GM23248 (cell line): Measurements from ENCODE around the gene MCRIP2. TPM values are rescaled to one million over a fixed set of nuclear protein-coding genes. Genes with fewer than 3 reads are reported as not detected.

ENCODE experiments used
- DNase-seq: peaks from one replicate; pipeline ENCODE4 v3.0.0-alpha.2; 2015
- H2AFZ ChIP-seq: fragments of 200-600 bp; sonication (generic); 2 replicates; pipeline ENCODE4 v1.6.1; 2016; ENCODE audit warnings: antibody characterized with exemption
- H3F3A ChIP-seq: fragments of 200-600 bp; sonication (generic); 2 replicates; pipeline ENCODE4 v1.6.1; 2016; ENCODE audit warnings: mild to moderate bottlenecking, antibody characterized with exemption, mixed run types; ENCODE audit not compliant: insufficient read depth
- H3K27ac ChIP-seq: fragments of 200-600 bp; sonication (generic); 2 replicates; pipeline ENCODE4 v1.5.1; 2016; ENCODE audit warnings: mild to moderate bottlenecking
- H3K27me3 ChIP-seq: fragments of 200-600 bp; sonication (generic); replicated peaks from 2 replicates; pipeline ENCODE4 v1.6.1; 2016; ENCODE audit warnings: mild to moderate bottlenecking; ENCODE audit not compliant: insufficient read depth
- H3K36me3 ChIP-seq: fragments of 200-600 bp; sonication (generic); 2 replicates; pipeline ENCODE4 v1.6.1; 2016; ENCODE audit warnings: low read depth, mild to moderate bottlenecking
- H3K4me1 ChIP-seq: fragments of 200-600 bp; sonication (generic); 2 replicates; pipeline ENCODE4 v1.6.1; 2016; ENCODE audit warnings: mild to moderate bottlenecking; ENCODE audit not compliant: insufficient read depth
- H3K4me2 ChIP-seq: fragments of 200-600 bp; sonication (generic); one replicate; pipeline ENCODE4 v1.6.1; 2016; ENCODE audit warnings: mild to moderate bottlenecking; ENCODE audit not compliant: unreplicated experiment
- H3K4me3 ChIP-seq: fragments of 200-600 bp; sonication (generic); 2 replicates; pipeline ENCODE4 v1.5.1; 2016; ENCODE audit warnings: mild to moderate bottlenecking
- H3K79me2 ChIP-seq: fragments of 200-600 bp; sonication (generic); 2 replicates; pipeline ENCODE4 v1.6.1; 2016; ENCODE audit warnings: mild to moderate bottlenecking; ENCODE audit not compliant: insufficient read depth
- H3K9ac ChIP-seq: fragments of 200-600 bp; sonication (generic); 2 replicates; pipeline ENCODE4 v1.6.1; 2016; ENCODE audit warnings: mild to moderate bottlenecking
- H3K9me2 ChIP-seq: fragments of 200-600 bp; sonication (generic); 2 replicates; pipeline ENCODE4 v1.6.1; 2016; ENCODE audit warnings: mixed run types, mild to moderate bottlenecking, moderate library complexity; ENCODE audit not compliant: insufficient read depth
- H3K9me3 ChIP-seq: fragments of 200-600 bp; sonication (generic); one replicate; pipeline ENCODE4 v1.6.1; 2017; ENCODE audit warnings: low read depth
- H4K20me1 ChIP-seq: fragments of 200-600 bp; sonication (generic); 2 replicates; pipeline ENCODE4 v1.6.0; 2016; ENCODE audit not compliant: insufficient read depth
- EZH2 ChIP-seq: fragments of 200-600 bp; sonication (generic); IDR thresholded peaks from 2 replicates; pipeline ENCODE4 v1.6.1; 2018; ENCODE audit warnings: antibody characterized with exemption, mild to moderate bottlenecking; ENCODE audit not compliant: insufficient read depth, poor library complexity, severe bottlenecking
- EZH2phosphoT487 ChIP-seq: fragments of 200-600 bp; sonication (generic); IDR thresholded peaks from 2 replicates; pipeline ENCODE4 v1.6.1; 2018; ENCODE audit warnings: antibody characterized with exemption, moderate library complexity, mild to moderate bottlenecking, low read depth; ENCODE audit not compliant: insufficient read depth
- WGBS, 2 experiments: methylation state at CpG; one replicate each; pipeline ENCODE4 v1.1.6; 2015 to 2017; ENCODE audit warnings: low lambda C conversion rate in 2 of 2, low coverage in 1 of 2; ENCODE audit errors: missing lambda C conversion rate in 2 of 2; 5-methylcytosine and 5-hydroxymethylcytosine counted together
- in situ Hi-C: fragments of 300-500 bp; cut with MboI; formaldehyde crosslinking; loops from 2 replicates; pipeline ENCODE4 v1.15.0; 2020
- polyA plus RNA-seq: library from polyadenylated mRNA; unstranded; fragments of >200 nt; fragmentation: Nextera tagmentation; extraction: Ambion mirVana; gene quantifications from 2 replicates; pipeline ENCODE4 v1.2.1, GENCODE V29; 2016
- total RNA-seq: library from RNA; depleted of rRNA; stranded (reverse); fragments of >200 nt; shearing (Covaris generic); gene quantifications from 2 replicates; pipeline ENCODE4 v1.2.3, GENCODE V29; 2014

Gene MCRIP2
- total and polyA plus RNA-seq, 2 experiments from 2014 or later, result 22.6 to 30.4 TPM

GRCh38 chr16:640614-641013, 1.0 kb upstream of the MCRIP2 start:
- in situ Hi-C loops, result no loop called here
- no peaks in the 10 kb centered on the region for H3K36me3 ChIP-seq
- DNase-seq, result no peak
- WGBS, 2 experiments, result 77 to 91% methylated on average over 3 of the region's 5 CpGs
- H3K4me1 ChIP-seq, result 0 out of 2 replicates have a peak, but pooled peaks cover 4% of the 10 kb centered on the region
- H3K9me3 ChIP-seq, result no peaks in the 10 kb centered on the region
- H3K4me2 ChIP-seq, result no peak overlapping the region
- no peaks in the 10 kb centered on the region for H3K9me2 ChIP-seq
- H3K79me2 ChIP-seq, result peaks cover 7% of the 10 kb centered on the region; the same call in 1 of the 2 replicates
- H2AFZ ChIP-seq, result no peak overlapping the region
- H3K4me3 ChIP-seq, result no peak overlapping the region
- H3F3A ChIP-seq, result peaks cover 9% of the 10 kb centered on the region
- H3K27me3 ChIP-seq, result no peaks in the 10 kb centered on the region
- H3K9ac ChIP-seq, result no peak overlapping the region
- no peak for TF ChIP-seq EZH2
- no peak for TF ChIP-seq EZH2phosphoT487
- no peak overlapping the region for H3K27ac ChIP-seq
- H4K20me1 ChIP-seq, result no peaks in the 10 kb centered on the region

GRCh38 chr16:642189-643049, 791 bp downstream of the MCRIP2 start:
- H3K9me2 ChIP-seq, result no peaks in the 10 kb centered on the region
- DNase-seq, result peak; percentile 64
- H3K9me3 ChIP-seq, result no peaks in the 10 kb centered on the region
- H3K36me3 ChIP-seq, result no peaks in the 10 kb centered on the region
- H3K27me3 ChIP-seq, result no peaks in the 10 kb centered on the region
- H3K79me2 ChIP-seq, result peaks cover 14% of the 10 kb centered on the region
- peaks cover 9% of the 10 kb centered on the region for H3F3A ChIP-seq
- in situ Hi-C loops, result no loop called here
- H3K27ac ChIP-seq, result no peak overlapping the region
- H4K20me1 ChIP-seq, result no peaks in the 10 kb centered on the region
- H3K4me3 ChIP-seq, result peak overlapping the region; percentile 76
- 0 out of 2 replicates have a peak, but pooled peaks cover 4% of the 10 kb centered on the region for H3K4me1 ChIP-seq
- H2AFZ ChIP-seq, result peak overlapping the region; percentile 72
- 12 to 19% methylated on average over 31 to 44 of the region's 72 CpGs for WGBS, 2 experiments
- TF ChIP-seq EZH2phosphoT487 (no peak), EZH2 (no peak)
- peak overlapping the region; percentile 79 for H3K4me2 ChIP-seq
- H3K9ac ChIP-seq, result peak overlapping the region; percentile 80

- no peaks in the 10 kb centered on the region for H3K9me2 ChIP-seq
- H3K27me3 ChIP-seq, result no peaks in the 10 kb centered on the region
- no peaks in the 10 kb centered on the region for H3K9me3 ChIP-seq
- no peaks in the 10 kb centered on the region for H3K36me3 ChIP-seq
- H3F3A ChIP-seq, result peaks cover 9% of the 10 kb centered on the region
- WGBS, 2 experiments, result 76 to 87% methylated on average over 11 to 13 of the region's 13 CpGs
- no peak overlapping the region for H2AFZ ChIP-seq
- no peak for DNase-seq
- peak overlapping the region; percentile 80 for H3K9ac ChIP-seq
- peaks cover 19% of the 10 kb centered on the region for H3K79me2 ChIP-seq
- TF ChIP-seq EZH2, result no peak
- no peak for TF ChIP-seq EZH2phosphoT487
- H3K27ac ChIP-seq, result no peak overlapping the region
- in situ Hi-C loops, result no loop called here
- H3K4me3 ChIP-seq, result peak overlapping the region; percentile 76
- H3K4me1 ChIP-seq, result 0 out of 2 replicates have a peak, but pooled peaks cover 4% of the 10 kb centered on the region
- H3K4me2 ChIP-seq, result peak overlapping the region; percentile 79
- H4K20me1 ChIP-seq, result no peaks in the 10 kb centered on the region
These were observed 1.4 kb downstream of the MCRIP2 start for GRCh38 chr16:643050-643368.

GRCh38 chr16:644556-644955, 2.9 kb downstream of the MCRIP2 start:
- Histone ChIP-seq H3K79me2 (peaks cover 29% of the 10 kb centered on the region), H3K4me2 (no peak overlapping the region), H3K9ac (no peak overlapping the region), H3K36me3 (no peaks in the 10 kb centered on the region), H3K27me3 (no peaks in the 10 kb centered on the region), H3K9me3 (no peaks in the 10 kb centered on the region), H3F3A (0 out of 2 replicates have a peak, but pooled peaks cover 1% of the 10 kb centered on the region), H3K4me3 (no peak overlapping the region), H3K9me2 (no peaks in the 10 kb centered on the region), H4K20me1 (no peaks in the 10 kb centered on the region), H2AFZ (no peak overlapping the region), H3K4me1 (0 out of 2 replicates have a peak, but pooled peaks cover 4% of the 10 kb centered on the region), H3K27ac (no peak overlapping the region)
- 84 to 89% methylated on average over 12 of the region's 12 CpGs for WGBS, 2 experiments
- TF ChIP-seq EZH2 (no peak), EZH2phosphoT487 (no peak)
- DNase-seq, result no peak
- in situ Hi-C loops, result no loop called here
